K562 (cell line): ENCODE data around the gene RNF166. TPM values are rescaled to one million over a fixed set of nuclear protein-coding genes. Genes with fewer than 3 reads are reported as not detected.

Experiments used
- CHD4 ChIP-seq: fragments of 200-600 bp; sonication (generic); IDR thresholded peaks from 3 replicates; pipeline ENCODE4 v1.6.1; 2012; ENCODE audit warnings: low read depth, mild to moderate bottlenecking, mixed read lengths, low read length, inconsistent platforms; ENCODE audit not compliant: insufficient read depth, insufficient replicate concordance, poor library complexity, severe bottlenecking
- E2F8 ChIP-seq: fragments of 450-650 bp; IDR thresholded peaks from 2 replicates; pipeline ENCODE4 v1.7.1; 2018; ENCODE audit warnings: mild to moderate bottlenecking, low read depth; ENCODE audit not compliant: partially characterized antibody
- FOXK1 ChIP-seq: sonication (generic); formaldehyde crosslinking; IDR thresholded peaks from 2 replicates; pipeline ENCODE4 v1.8.0; 2022; ENCODE audit warnings: missing genetic modification reagents, mild to moderate bottlenecking, borderline replicate concordance
- HOMEZ ChIP-seq: fragments of 250-450 bp; sonication (Bioruptor Pico); IDR thresholded peaks from 2 replicates; pipeline ENCODE4 v1.4.0; 2020; ENCODE audit warnings: mild to moderate bottlenecking, moderate library complexity
- MECOM ChIP-seq: fragments of 250-450 bp; sonication (Bioruptor Pico); IDR thresholded peaks from 2 replicates; pipeline ENCODE4 v1.8.0; 2022; ENCODE audit warnings: inconsistent platforms
- NR2F6 ChIP-seq: fragments of 450-650 bp; formaldehyde crosslinking; IDR thresholded peaks from 2 replicates; pipeline ENCODE4 v1.4.0; 2020; ENCODE audit warnings: mild to moderate bottlenecking
- PCBP1 ChIP-seq: fragments of 200-400 bp; formaldehyde crosslinking; IDR thresholded peaks from 2 replicates; pipeline ENCODE4 v1.6.1; 2018; ENCODE audit warnings: mild to moderate bottlenecking, low read depth, low read length; ENCODE audit not compliant: poor library complexity, severe bottlenecking
- POLR2G ChIP-seq: fragments of 200-400 bp; formaldehyde crosslinking; IDR thresholded peaks from 2 replicates; pipeline ENCODE4 v1.6.1; 2017; ENCODE audit warnings: low read depth, mild to moderate bottlenecking, antibody characterized with exemption, low read length, moderate library complexity
- RAD21 ChIP-seq, 2 experiments: fragments of 250-450 bp in 1 of 2; fragments of 450-650 bp in 1 of 2; sonication (Bioruptor Pico) in 1 of 2; formaldehyde crosslinking in 1 of 2; IDR thresholded peaks in 1 of 2; conservative IDR thresholded peaks in 1 of 2; 2 replicates each; pipeline versions ENCODE4 v1.4.0 to v1.8.0; 2020 to 2022; ENCODE audit warnings: mild to moderate bottlenecking in 2 of 2, moderate library complexity in 1 of 2
- RB1 ChIP-seq: fragments of 450-650 bp; IDR thresholded peaks from 2 replicates; pipeline ENCODE4 v1.6.1; 2017; ENCODE audit warnings: low read depth, mild to moderate bottlenecking
- RBBP5 ChIP-seq: fragments of 200-600 bp; sonication (generic); IDR thresholded peaks from 2 replicates; pipeline ENCODE4 v1.6.1; 2012; ENCODE audit warnings: borderline replicate concordance, mild to moderate bottlenecking, low read length, control low read depth, inconsistent platforms; ENCODE audit not compliant: insufficient read depth, poor library complexity, severe bottlenecking
- RBM34 ChIP-seq: fragments of 200-400 bp; formaldehyde crosslinking; IDR thresholded peaks from 2 replicates; pipeline ENCODE4 v1.6.1; 2018; ENCODE audit warnings: low read length, borderline replicate concordance; ENCODE audit not compliant: insufficient read depth
- RHOXF2B ChIP-seq: fragments of 250-450 bp; sonication (Bioruptor Pico); conservative IDR thresholded peaks from 2 replicates; pipeline ENCODE4 v1.5.1; 2021
- SMAD4 ChIP-seq: fragments of 250-450 bp; sonication (Bioruptor Pico); conservative IDR thresholded peaks from 2 replicates; pipeline ENCODE4 v1.8.0; 2021; ENCODE audit warnings: inconsistent platforms, mild to moderate bottlenecking, moderate library complexity
- SMC3 ChIP-seq: conservative IDR thresholded peaks from 2 replicates; pipeline ENCODE4 v1.6.1; 2011; ENCODE audit warnings: low read depth, low read length, improper control_type of control experiment; ENCODE audit not compliant: insufficient read depth
- SRSF9 ChIP-seq: fragments of 200-400 bp; formaldehyde crosslinking; IDR thresholded peaks from 2 replicates; pipeline ENCODE4 v1.6.1; 2017; ENCODE audit warnings: low read depth, low read length, borderline replicate concordance
- STAG1 ChIP-seq: sonication (generic); formaldehyde crosslinking; IDR thresholded peaks from 2 replicates; pipeline ENCODE4 v1.5.0; 2020; ENCODE audit warnings: missing genetic modification reagents, borderline replicate concordance
- TRIM28 ChIP-seq: fragments of 450-650 bp; IDR thresholded peaks from 2 replicates; pipeline ENCODE4 v1.6.1; 2017
- XRCC4 ChIP-seq: IDR thresholded peaks from one replicate; pipeline ENCODE4 v1.6.1; 2011; ENCODE audit not compliant: insufficient read depth, insufficient read length; ENCODE audit errors: extremely low read depth
- ZBTB2 ChIP-seq: fragments of 450-650 bp; IDR thresholded peaks from 2 replicates; pipeline ENCODE4 v1.6.1; 2016; ENCODE audit warnings: antibody characterized with exemption
- ZNF282 ChIP-seq: sonication (generic); formaldehyde crosslinking; IDR thresholded peaks from 2 replicates; pipeline ENCODE4 v1.8.1; 2023; ENCODE audit warnings: missing genetic modification reagents
- ZNF584 ChIP-seq: fragments of 200-800 bp; sonication (Bioruptor generic); IDR thresholded peaks from 2 replicates; pipeline ENCODE4 v1.6.1; 2016; ENCODE audit warnings: low read depth, mild to moderate bottlenecking, missing genetic modification characterization, missing compliant biosample characterization
- polyA plus RNA-seq, 8 experiments: library from polyadenylated mRNA; depleted of rRNA in 4 of 8; stranded (reverse) in 5 of 8; unstranded in 3 of 8; fragments of >200 nt; fragmentation: Nextera tagmentation in 2 of 8; fragmentation: Illumina TruSeq in 1 of 8; extraction: Ambion mirVana in 2 of 8; extraction: Trizol in 1 of 8; gene quantifications; 2 replicates each; pipeline versions ENCODE4 v1.2.1 to v1.2.3, GENCODE V29; 2011 to 2014; ENCODE audit warnings: inconsistent platforms in 1 of 8, missing spikeins in 1 of 8
- total RNA-seq, 7 experiments: library from RNA; depleted of rRNA in 6 of 7; stranded (reverse); fragments of >200 nt in 6 of 7; fragmentation: Illumina TruSeq in 2 of 7; extraction: Trizol in 2 of 7; gene quantifications; 2 replicates each; pipeline versions ENCODE4 v1.2.1 to v1.2.3, GENCODE V29; 2011 to 2021; ENCODE audit warnings: low replicate concordance in 1 of 7

The RNF166 gene
- total and polyA plus RNA-seq, 9 of the 15 experiments (the other 6 are each of a cell fraction or from before 2014, with no cell fraction given), result 0.56 to 60.3 (median 19.5) TPM

- TF ChIP-seq ZBTB2 (peak; percentile 22; the same call in 1 of the 2 replicates), ZNF282 (CRISPR knock-in tag) (no peak), HOMEZ (CRISPR knock-in tag) (no peak), PCBP1 (peak; percentile 61), E2F8 (no peak), RBBP5 (no peak), XRCC4 (no peak), STAG1 (CRISPR knock-in tag) (0 out of 2 replicates have a peak, but pooled peaks have one; percentile 30), RB1 (peak; percentile 48), POLR2G (peak; percentile 63), NR2F6 (CRISPR knock-in tag) (no peak), CHD4 (no peak), ZNF584 (CRISPR knock-in tag) (no peak), RAD21 (CRISPR knock-in tag; conservative IDR thresholded peaks at IDR 0.05 in 1 of 2, IDR thresholded peaks at IDR 0.05 in 1 of 2) (peak in 1 of 2 experiments; percentile 65; a peak in 2 of 4 replicates), FOXK1 (CRISPR knock-in tag) (no peak), SRSF9 (no peak), MECOM (CRISPR knock-in tag) (no peak), RBM34 (no peak), RHOXF2B (CRISPR knock-in tag) (no peak), SMAD4 (CRISPR knock-in tag) (no peak), SMC3 (0 out of 2 replicates have a peak, but pooled peaks have one; percentile 24), TRIM28 (no peak)
Measured at GRCh38 chr16:88681084-88681680, 25.0 kb downstream of the RNF166 start (continued).
